HepG2 (cell line): ENCODE data around the gene DEFB131B.

Experiments
- CHCHD3 ChIP-seq: sonication (generic); formaldehyde crosslinking; IDR thresholded peaks from 2 replicates; pipeline ENCODE4 v1.8.0; 2022; ENCODE audit warnings: mild to moderate bottlenecking, missing genetic modification reagents, moderate library complexity
- EZH2 ChIP-seq: conservative IDR thresholded peaks from 2 replicates; pipeline ENCODE4 v1.6.1; 2012; ENCODE audit warnings: mild to moderate bottlenecking, low read depth, low read length, moderate library complexity
- HCFC1 ChIP-seq: fragments of 150-350 bp; IDR thresholded peaks from 2 replicates; pipeline ENCODE4 v1.6.1; 2014; ENCODE audit warnings: low read depth, low read length
- POLR2AphosphoS2 ChIP-seq: IDR thresholded peaks from 2 replicates; pipeline ENCODE4 v1.6.1; 2011; ENCODE audit warnings: low read depth, low read length, improper control_type of control experiment
- SAP130 ChIP-seq: IDR thresholded peaks from 2 replicates; pipeline ENCODE4 v1.6.1; 2016; ENCODE audit warnings: low read depth
- SP1 ChIP-seq, 2 experiments: fragments of 450-650 bp in 1 of 2; sonication (generic) in 1 of 2; formaldehyde crosslinking in 1 of 2; IDR thresholded peaks; 2 replicates each; pipeline versions ENCODE4 v1.4.0 to v1.6.1; 2016 to 2020; ENCODE audit warnings: missing genetic modification reagents in 1 of 2
- ZFP36L1 ChIP-seq: sonication (generic); formaldehyde crosslinking; IDR thresholded peaks from 2 replicates; pipeline ENCODE4 v1.8.0; 2022; ENCODE audit warnings: mild to moderate bottlenecking, missing genetic modification reagents, moderate library complexity
- TF ChIP-seq, protein P1 (sequence below): IDR thresholded peaks from 2 replicates; pipeline ENCODE4 v1.6.1; 2012; ENCODE audit warnings: inconsistent platforms
- TF ChIP-seq, protein P2 (sequence below): sonication (generic); formaldehyde crosslinking; IDR thresholded peaks from 2 replicates; pipeline ENCODE4 v1.4.0; 2020; ENCODE audit warnings: missing genetic modification reagents
- TF ChIP-seq, protein P3 (sequence below): IDR thresholded peaks from 2 replicates; pipeline ENCODE4 v1.6.1; 2012; ENCODE audit warnings: low read depth, low read length, improper control_type of control experiment
- TF ChIP-seq, protein P4 (sequence below): sonication (generic); formaldehyde crosslinking; IDR thresholded peaks from 2 replicates; pipeline ENCODE4 v1.5.0; 2020; ENCODE audit warnings: mild to moderate bottlenecking, missing genetic modification reagents, moderate library complexity
- TF ChIP-seq, protein P5 (sequence below): sonication (generic); formaldehyde crosslinking; conservative IDR thresholded peaks from 2 replicates; pipeline ENCODE4 v1.4.0; 2020; ENCODE audit warnings: missing genetic modification reagents
- TF ChIP-seq, protein P6 (sequence below): sonication (generic); formaldehyde crosslinking; IDR thresholded peaks from 2 replicates; pipeline ENCODE4 v1.9.0; 2022; ENCODE audit warnings: low read depth, missing genetic modification reagents

DNA sequence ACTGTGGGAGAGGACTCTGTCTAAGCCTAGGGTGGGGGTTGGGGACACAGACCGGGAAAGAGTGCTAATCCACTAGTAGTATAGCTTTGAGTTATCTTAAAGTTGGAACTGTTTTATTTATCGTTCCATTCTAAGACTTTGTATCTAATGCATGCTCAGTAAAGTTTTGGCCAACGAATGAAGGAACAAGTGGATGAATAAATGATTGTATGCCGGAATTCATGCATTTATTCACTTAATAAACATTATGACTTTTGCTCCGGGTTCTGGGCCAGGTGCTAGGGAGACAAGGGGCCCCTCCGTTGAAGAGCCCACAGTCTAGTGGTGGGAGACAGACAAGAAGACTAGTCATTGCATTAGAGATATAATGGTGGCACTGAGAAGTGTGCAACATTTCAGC, 51.2 kb downstream of the DEFB131B start:
- TF ChIP-seq, protein P1, sequence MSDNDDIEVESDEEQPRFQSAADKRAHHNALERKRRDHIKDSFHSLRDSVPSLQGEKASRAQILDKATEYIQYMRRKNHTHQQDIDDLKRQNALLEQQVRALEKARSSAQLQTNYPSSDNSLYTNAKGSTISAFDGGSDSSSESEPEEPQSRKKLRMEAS, result no peak
- TF ChIP-seq EZH2 (no peak), POLR2AphosphoS2 (no peak), HCFC1 (no peak), SP1 (IDR thresholded peaks at IDR 0.05) (no peak), SP1 (CRISPR knock-in tag; IDR thresholded peaks at IDR 0.05) (no peak), CHCHD3 (CRISPR knock-in tag) (no peak), ZFP36L1 (no peak), SAP130 (no peak)
- TF ChIP-seq, protein P2, sequence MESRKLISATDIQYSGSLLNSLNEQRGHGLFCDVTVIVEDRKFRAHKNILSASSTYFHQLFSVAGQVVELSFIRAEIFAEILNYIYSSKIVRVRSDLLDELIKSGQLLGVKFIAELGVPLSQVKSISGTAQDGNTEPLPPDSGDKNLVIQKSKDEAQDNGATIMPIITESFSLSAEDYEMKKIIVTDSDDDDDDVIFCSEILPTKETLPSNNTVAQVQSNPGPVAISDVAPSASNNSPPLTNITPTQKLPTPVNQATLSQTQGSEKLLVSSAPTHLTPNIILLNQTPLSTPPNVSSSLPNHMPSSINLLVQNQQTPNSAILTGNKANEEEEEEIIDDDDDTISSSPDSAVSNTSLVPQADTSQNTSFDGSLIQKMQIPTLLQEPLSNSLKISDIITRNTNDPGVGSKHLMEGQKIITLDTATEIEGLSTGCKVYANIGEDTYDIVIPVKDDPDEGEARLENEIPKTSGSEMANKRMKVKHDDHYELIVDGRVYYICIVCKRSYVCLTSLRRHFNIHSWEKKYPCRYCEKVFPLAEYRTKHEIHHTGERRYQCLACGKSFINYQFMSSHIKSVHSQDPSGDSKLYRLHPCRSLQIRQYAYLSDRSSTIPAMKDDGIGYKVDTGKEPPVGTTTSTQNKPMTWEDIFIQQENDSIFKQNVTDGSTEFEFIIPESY (CRISPR knock-in tag), result no peak
- TF ChIP-seq, protein P3, sequence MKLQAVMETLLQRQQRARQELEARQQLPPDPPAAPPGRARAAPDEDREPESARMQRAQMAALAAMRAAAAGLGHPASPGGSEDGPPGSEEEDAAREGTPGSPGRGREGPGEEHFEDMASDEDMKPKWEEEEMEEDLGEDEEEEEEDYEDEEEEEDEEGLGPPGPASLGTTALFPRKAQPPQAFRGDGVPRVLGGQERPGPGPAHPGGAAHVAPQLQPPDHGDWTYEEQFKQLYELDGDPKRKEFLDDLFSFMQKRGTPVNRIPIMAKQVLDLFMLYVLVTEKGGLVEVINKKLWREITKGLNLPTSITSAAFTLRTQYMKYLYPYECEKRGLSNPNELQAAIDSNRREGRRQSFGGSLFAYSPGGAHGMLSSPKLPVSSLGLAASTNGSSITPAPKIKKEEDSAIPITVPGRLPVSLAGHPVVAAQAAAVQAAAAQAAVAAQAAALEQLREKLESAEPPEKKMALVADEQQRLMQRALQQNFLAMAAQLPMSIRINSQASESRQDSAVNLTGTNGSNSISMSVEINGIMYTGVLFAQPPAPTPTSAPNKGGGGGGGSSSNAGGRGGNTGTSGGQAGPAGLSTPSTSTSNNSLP, result no peak
- TF ChIP-seq, protein P4, sequence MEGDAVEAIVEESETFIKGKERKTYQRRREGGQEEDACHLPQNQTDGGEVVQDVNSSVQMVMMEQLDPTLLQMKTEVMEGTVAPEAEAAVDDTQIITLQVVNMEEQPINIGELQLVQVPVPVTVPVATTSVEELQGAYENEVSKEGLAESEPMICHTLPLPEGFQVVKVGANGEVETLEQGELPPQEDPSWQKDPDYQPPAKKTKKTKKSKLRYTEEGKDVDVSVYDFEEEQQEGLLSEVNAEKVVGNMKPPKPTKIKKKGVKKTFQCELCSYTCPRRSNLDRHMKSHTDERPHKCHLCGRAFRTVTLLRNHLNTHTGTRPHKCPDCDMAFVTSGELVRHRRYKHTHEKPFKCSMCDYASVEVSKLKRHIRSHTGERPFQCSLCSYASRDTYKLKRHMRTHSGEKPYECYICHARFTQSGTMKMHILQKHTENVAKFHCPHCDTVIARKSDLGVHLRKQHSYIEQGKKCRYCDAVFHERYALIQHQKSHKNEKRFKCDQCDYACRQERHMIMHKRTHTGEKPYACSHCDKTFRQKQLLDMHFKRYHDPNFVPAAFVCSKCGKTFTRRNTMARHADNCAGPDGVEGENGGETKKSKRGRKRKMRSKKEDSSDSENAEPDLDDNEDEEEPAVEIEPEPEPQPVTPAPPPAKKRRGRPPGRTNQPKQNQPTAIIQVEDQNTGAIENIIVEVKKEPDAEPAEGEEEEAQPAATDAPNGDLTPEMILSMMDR (CRISPR knock-in tag), result no peak
- TF ChIP-seq, protein P5, sequence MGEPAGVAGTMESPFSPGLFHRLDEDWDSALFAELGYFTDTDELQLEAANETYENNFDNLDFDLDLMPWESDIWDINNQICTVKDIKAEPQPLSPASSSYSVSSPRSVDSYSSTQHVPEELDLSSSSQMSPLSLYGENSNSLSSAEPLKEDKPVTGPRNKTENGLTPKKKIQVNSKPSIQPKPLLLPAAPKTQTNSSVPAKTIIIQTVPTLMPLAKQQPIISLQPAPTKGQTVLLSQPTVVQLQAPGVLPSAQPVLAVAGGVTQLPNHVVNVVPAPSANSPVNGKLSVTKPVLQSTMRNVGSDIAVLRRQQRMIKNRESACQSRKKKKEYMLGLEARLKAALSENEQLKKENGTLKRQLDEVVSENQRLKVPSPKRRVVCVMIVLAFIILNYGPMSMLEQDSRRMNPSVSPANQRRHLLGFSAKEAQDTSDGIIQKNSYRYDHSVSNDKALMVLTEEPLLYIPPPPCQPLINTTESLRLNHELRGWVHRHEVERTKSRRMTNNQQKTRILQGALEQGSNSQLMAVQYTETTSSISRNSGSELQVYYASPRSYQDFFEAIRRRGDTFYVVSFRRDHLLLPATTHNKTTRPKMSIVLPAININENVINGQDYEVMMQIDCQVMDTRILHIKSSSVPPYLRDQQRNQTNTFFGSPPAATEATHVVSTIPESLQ (CRISPR knock-in tag), result no peak
- TF ChIP-seq, protein P6, sequence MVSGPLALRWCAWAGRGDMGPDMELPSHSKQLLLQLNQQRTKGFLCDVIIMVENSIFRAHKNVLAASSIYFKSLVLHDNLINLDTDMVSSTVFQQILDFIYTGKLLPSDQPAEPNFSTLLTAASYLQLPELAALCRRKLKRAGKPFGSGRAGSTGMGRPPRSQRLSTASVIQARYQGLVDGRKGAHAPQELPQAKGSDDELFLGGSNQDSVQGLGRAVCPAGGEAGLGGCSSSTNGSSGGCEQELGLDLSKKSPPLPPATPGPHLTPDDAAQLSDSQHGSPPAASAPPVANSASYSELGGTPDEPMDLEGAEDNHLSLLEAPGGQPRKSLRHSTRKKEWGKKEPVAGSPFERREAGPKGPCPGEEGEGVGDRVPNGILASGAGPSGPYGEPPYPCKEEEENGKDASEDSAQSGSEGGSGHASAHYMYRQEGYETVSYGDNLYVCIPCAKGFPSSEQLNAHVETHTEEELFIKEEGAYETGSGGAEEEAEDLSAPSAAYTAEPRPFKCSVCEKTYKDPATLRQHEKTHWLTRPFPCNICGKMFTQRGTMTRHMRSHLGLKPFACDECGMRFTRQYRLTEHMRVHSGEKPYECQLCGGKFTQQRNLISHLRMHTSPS (CRISPR knock-in tag), result no peak
